ENCODE data around the gene LGR4.

Gene LGR4

DNA sequence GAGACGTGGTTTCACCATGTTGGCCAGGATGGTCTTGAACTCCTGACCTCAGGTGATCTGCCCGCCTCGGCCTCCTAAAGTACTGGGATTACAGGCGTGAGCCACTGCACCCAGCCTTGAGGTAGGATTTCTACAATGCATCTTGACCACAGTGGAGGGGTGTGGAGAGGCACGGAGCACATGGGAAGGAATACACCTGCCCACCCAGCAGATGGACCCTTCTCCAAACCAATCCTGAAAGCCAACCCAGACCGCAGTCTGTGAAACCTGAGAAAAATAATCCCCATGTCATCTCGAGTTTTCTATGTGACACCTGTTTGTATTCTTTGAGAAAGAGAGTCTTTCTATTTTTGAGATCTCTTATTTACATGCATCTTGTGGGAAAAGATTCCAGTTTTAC lies 32.5 kb downstream of the LGR4 start:
- Histone ChIP-seq H3K36me3 (no peaks in the 10 kb centered on the region), H3K9me3 (no peaks in the 10 kb centered on the region), H3K4me3 (ENCODE audit: low read depth in 1 of 2, low read length in 1 of 2) (no peak overlapping the region), H3K4me1 (ENCODE audit: control insufficient read depth in 1 of 2, insufficient read depth in 1 of 2, low read depth in 1 of 2, low read length in 1 of 2) (no peaks in the 10 kb centered on the region), H3K27ac (no peak overlapping the region), H3K27me3 (no peaks in the 10 kb centered on the region)
- TF ChIP-seq, protein P1, sequence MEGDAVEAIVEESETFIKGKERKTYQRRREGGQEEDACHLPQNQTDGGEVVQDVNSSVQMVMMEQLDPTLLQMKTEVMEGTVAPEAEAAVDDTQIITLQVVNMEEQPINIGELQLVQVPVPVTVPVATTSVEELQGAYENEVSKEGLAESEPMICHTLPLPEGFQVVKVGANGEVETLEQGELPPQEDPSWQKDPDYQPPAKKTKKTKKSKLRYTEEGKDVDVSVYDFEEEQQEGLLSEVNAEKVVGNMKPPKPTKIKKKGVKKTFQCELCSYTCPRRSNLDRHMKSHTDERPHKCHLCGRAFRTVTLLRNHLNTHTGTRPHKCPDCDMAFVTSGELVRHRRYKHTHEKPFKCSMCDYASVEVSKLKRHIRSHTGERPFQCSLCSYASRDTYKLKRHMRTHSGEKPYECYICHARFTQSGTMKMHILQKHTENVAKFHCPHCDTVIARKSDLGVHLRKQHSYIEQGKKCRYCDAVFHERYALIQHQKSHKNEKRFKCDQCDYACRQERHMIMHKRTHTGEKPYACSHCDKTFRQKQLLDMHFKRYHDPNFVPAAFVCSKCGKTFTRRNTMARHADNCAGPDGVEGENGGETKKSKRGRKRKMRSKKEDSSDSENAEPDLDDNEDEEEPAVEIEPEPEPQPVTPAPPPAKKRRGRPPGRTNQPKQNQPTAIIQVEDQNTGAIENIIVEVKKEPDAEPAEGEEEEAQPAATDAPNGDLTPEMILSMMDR (IDR thresholded peaks at IDR 0.05) = no peak

DNA sequence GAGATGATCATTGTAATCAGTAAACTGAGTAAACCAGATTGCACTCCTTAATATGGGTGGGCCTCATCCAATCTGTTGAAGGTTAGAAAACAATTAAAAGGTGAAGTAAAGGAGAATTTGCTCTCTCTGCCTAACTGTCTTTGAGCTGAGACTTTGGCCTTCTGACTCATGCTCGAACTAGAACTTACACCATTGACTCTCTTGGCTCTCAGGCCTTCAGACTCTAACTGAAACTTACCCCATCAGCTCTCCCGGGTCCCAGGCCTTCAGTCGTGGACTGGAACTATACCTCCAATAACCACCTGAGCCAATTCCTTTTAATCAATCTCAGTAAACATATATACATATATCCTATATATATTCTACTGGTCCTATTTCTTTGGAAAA lies 34.0 kb downstream of the LGR4 start:
- H3K36me3 ChIP-seq = no peaks in the 10 kb centered on the region
- H3K4me1 ChIP-seq (ENCODE audit: control insufficient read depth in 1 of 2, insufficient read depth in 1 of 2, low read depth in 1 of 2, low read length in 1 of 2) = no peaks in the 10 kb centered on the region
- H3K4me3 ChIP-seq (ENCODE audit: low read depth in 1 of 2, low read length in 1 of 2) = no peak overlapping the region
- TF ChIP-seq, protein P1 (IDR thresholded peaks at IDR 0.05) = no peak
- no peak overlapping the region for H3K27ac ChIP-seq
- no peaks in the 10 kb centered on the region for H3K27me3 ChIP-seq
- no peaks in the 10 kb centered on the region for H3K9me3 ChIP-seq

DNA sequence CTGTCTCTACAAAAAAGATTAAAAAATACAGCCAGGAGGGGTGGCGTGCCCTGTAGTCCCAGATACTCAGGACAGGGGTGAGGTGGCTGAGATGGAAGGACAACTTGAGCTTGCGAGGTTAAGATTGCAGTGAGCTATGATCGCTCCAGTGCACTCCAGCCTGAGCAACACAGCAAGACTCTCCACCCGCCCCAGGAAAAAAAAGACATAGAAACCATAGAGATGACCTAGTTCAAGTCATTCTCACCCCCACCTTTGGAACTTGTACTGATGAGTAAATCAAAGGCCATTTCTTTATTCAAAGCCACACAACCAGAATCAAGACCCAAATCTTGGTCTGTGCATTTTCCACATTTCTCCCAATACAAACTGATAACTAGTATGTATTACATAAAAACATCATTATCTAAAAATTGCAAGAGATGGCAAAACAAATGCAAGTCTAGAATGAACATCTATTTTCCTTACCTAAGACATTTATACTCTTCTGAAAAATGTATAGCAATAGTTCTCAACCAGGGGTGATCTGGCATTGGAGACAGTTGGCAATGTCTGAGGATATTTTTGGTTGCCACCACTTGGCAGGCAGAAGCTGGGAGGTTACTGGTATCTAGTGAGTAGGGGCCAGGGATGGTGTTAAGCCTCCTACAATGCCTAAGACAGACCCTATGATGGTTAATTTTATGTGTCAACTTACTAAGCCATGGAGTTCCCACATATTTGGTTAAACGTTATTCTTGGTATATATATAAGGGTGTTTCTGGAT lies 34.6 kb downstream of the LGR4 start:
- Histone ChIP-seq H3K4me3 (ENCODE audit: low read depth in 1 of 2, low read length in 1 of 2) (no peak overlapping the region), H3K27me3 (no peaks in the 10 kb centered on the region), H3K9me3 (no peaks in the 10 kb centered on the region), H3K27ac (no peak overlapping the region), H3K36me3 (no peaks in the 10 kb centered on the region), H3K4me1 (ENCODE audit: control insufficient read depth in 1 of 2, insufficient read depth in 1 of 2, low read depth in 1 of 2, low read length in 1 of 2) (no peaks in the 10 kb centered on the region)
- TF ChIP-seq, protein P1 (IDR thresholded peaks at IDR 0.05) = no peak

DNA sequence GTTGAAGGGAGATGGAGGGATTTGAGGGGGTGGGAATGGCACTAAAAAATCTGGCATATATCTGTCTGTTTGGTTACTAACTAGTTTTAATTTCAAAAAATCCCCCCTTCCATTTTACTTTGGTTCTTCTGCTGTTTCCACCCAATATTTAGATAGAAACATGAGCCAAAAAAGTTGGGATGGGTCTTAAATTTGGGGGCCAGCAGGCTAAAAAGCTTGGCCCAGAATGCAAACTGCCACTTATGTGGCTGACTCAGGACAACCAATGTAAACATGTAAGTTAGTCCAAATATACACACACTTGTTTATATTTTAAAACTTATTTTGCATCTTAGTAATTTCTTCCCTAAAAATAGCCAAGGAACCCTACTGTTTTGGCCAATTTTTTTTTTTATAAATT lies 35.7 kb downstream of the LGR4 start:
- no peaks in the 10 kb centered on the region for H3K9me3 ChIP-seq
- H3K4me1 ChIP-seq (ENCODE audit: control insufficient read depth in 1 of 2, insufficient read depth in 1 of 2, low read depth in 1 of 2, low read length in 1 of 2) = no peaks in the 10 kb centered on the region
- TF ChIP-seq, protein P1 (IDR thresholded peaks at IDR 0.05) = no peak

DNA sequence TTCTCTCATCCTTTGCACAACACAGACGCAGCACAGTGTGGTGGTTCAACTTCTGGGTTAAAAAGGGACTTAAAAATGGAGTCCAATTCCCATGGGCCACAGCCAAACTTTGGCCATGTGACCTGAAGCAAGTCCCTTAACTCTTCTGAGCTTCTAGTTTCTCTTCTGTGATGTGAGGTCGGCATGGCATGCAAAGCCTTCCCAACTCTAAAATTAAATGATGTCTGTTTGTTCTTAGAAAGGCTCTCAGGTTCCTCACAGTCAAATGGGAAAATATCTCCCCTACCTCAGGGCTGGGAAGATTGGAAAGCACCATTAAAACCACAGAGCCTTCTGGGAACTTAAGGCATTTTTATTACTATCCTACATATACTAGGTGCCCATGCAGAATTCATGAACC lies 38.8 kb downstream of the LGR4 start:
- TF ChIP-seq, protein P1 (IDR thresholded peaks at IDR 0.05) = no peak
- H3K27me3 ChIP-seq = no peaks in the 10 kb centered on the region
- no peak overlapping the region for H3K27ac ChIP-seq
- no peaks in the 10 kb centered on the region for H3K36me3 ChIP-seq
- H3K4me3 ChIP-seq (ENCODE audit: low read depth in 1 of 2, low read length in 1 of 2) = no peak overlapping the region
- H3K9me3 ChIP-seq = no peaks in the 10 kb centered on the region
- no peaks in the 10 kb centered on the region for H3K4me1 ChIP-seq (ENCODE audit: control insufficient read depth in 1 of 2, insufficient read depth in 1 of 2, low read depth in 1 of 2, low read length in 1 of 2)

More for the DNA sequence above, 35.7 kb downstream of the LGR4 start:
- Histone ChIP-seq H3K4me3 (ENCODE audit: low read depth in 1 of 2, low read length in 1 of 2) (no peak overlapping the region), H3K27ac (no peak overlapping the region), H3K27me3 (no peaks in the 10 kb centered on the region), H3K36me3 (no peaks in the 10 kb centered on the region)

Data from neutrophil (primary cell).